NOMO-1 treated with dmso at 0.1 percent for 144 hours (cell line): Measurements from ENCODE around the gene ZGPAT.

Experiments used
- DNase-seq: peaks from one replicate; lab custom pipeline; 2025; ENCODE audit not compliant: unreplicated experiment; lab: John Stamatoyannopoulos, UW

Gene ZGPAT

DNA sequence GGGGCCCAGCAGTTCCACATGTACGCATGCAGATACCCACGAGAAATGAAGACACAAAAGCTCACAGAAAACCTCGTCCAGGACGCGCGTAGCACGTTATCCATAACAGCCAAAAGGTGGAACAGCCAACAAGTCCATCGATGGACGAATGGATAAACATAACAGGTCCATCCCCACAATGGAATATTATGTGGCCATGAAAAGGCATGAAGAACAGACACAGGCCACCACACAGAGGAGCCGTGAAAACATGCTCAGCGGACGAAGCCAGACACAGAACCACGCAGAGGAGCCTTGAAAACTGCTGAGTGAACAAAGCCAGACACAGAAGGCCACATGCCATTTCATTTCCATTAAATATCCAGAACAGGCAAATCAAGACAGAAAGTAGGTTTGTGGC is 69.8 kb downstream of the ZGPAT start:
- DNase-seq: no peak

DNA sequence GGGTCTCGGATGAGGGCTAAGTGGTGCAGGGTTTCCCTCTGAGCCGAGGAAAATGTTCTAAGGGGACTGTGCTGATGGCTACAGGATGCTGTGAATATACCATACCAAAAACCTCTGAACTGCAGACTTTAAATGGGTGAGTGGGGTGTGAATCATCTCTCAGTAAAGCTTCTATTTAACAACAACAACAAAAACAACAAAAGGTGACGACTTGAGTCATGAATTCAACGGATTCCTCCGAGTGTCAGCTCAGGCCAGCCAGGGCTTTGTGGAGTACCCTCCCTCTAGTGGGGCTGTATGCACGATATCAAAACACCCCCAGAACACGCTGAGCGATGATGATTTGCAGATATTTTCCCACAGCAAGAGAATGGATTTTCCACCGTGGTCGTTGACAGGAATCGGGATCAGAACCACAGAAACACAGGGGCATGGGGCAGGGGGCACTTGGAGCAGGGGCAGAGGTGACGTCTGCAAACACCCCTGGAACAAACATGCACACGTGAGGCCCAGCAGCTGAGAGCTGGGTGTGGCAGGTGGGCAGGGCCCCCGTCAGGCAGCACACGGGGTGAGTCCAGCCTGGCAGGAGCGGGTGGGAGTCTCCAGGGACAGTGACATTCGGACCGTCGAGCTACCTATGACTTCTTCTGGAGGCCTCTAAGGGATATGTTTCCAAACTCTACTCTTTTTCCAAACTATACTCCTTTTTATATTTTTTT is 70.4 kb downstream of the ZGPAT start:
- DNase-seq: no peak

DNA sequence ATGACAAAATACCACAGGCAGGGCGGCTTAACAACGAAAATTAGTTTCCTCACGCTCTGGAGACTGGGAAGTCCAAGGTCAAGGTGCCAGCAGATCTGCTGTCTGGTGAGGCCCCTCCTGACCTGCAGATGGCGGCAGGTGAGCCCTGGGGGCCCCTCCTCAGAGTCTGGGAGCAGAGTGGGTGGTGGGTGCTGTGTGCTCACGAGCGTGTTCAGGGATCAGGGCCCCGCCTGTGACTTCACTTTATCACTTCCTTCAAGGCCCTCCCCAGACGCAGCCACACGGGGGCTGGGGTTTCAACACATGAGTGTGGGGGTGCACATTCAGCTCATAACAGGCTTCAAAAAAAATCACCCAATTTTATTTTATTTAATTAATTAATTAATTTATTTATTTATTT is 71.0 kb downstream of the ZGPAT start:
- DNase-seq: no peak

DNA sequence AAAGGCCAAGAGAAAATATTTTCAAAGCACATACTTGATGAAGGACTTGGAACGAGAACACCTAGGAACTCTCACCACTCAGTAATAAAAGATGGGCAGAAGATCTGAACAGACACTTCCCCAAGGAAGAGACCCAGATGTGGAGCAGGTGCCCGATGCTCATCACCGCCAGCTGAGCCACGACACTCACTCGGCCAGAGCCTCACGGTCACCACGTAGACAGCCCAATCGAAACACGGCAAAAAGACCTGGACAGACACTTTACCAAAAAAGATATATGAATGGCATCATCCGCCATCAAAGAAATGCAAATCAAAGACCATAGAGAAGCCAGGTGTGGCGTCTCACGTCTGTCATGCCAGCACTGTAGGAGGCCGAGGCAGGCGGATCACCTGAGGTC is 73.3 kb downstream of the ZGPAT start:
- DNase-seq: no peak

GRCh38 chr20:63782051-63782471 is 74.2 kb downstream of the ZGPAT start:
- DNase-seq: no peak

- DNase-seq: no peak
These were observed 74.7 kb downstream of the ZGPAT start for GRCh38 chr20:63782521-63782971.

GRCh38 chr20:63783970-63784369 is 76.1 kb downstream of the ZGPAT start:
- no peak for DNase-seq

- DNase-seq: no peak
These were observed 77.9 kb downstream of the ZGPAT start for GRCh38 chr20:63785691-63786131.
